ENCODE results near the gene ITGAL.
"Not testable (repeated sequence)": the region's sequence is repeated elsewhere in the genome, so short reads cannot be mapped to it uniquely, and the experiment has no call there.

Gene ITGAL

DNA sequence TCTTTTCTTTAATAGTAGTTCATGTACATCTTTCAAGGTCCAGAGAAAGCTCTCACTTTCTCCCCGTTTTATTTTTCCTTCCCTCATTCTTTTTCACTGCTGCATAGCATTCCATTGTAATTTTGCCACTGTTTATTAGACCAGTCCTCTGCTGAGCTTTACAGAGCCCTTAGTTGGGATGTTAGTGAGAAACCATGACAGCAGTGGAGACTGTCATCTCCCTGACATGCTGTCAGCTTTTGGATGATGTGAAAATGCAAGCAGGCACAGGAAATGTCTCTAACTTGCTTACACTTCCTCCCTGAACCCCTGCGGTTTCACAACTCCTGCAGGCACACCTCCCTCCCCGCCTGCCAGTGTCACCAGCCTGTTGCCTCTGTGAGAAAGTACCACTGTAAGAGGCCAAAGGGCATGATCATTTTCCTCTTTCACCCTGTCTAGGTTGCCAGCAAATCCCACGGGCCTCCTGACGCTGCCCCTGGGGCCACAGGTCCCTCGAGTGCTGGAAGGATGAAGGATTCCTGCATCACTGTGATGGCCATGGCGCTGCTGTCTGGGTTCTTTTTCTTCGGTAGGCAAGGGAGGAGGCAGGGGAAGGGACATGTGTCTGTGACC is at the start of gene ITGAL:
ITGAL (plus strand) TSS at position 415 of the 615 bp plus-strand sequence; CDS start at position 511, 96 bp downstream.
- DNase-seq (ENCODE audit: low spot score): peak; percentile 48

DNA sequence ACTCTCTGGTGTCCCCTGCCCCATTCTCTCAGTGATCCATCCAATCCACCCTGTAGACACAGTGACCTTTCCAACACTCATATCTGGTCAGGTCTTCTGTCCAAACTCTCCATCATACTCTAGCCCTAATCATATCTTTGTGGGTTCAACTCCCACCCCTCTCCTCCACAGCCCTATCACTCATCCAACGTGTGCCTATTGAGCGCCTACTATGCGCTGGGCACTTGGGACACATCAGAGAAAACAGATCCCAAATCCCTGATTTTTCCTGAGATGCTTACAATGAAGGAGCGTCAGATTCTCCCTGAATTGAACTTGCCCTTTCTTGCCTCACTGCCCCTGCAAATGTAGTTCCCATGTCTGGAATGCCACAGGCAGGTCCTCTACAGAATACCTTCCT is 44.5 kb upstream of the ITGAL start:
- no peak for DNase-seq (ENCODE audit: low spot score)

DNA sequence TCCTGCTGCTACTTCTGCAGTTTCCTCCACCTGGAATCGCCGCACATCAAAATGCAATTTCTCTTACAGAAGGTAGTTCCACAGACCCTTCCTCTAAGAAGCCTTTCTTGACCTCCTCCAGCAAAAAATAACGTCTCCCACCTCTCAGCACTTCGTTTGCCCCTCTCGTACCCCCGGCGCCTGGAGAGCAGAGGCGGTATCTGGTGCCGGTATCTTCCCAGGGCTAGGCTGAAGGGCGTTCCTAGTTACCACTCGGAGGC is 43.2 kb upstream of the ITGAL start:
- DNase-seq (ENCODE audit: low spot score): no peak

- peak; percentile 96 for DNase-seq (ENCODE audit: low spot score)
Measured at GRCh38 chr16:30429678-30430427, 42.7 kb upstream of the ITGAL start, which contains the start of gene DCTPP1. TSS of gene DCTPP1 (minus strand) at chr16:30430030. CDS start at chr16:30429980, 50 bp downstream.

DNA sequence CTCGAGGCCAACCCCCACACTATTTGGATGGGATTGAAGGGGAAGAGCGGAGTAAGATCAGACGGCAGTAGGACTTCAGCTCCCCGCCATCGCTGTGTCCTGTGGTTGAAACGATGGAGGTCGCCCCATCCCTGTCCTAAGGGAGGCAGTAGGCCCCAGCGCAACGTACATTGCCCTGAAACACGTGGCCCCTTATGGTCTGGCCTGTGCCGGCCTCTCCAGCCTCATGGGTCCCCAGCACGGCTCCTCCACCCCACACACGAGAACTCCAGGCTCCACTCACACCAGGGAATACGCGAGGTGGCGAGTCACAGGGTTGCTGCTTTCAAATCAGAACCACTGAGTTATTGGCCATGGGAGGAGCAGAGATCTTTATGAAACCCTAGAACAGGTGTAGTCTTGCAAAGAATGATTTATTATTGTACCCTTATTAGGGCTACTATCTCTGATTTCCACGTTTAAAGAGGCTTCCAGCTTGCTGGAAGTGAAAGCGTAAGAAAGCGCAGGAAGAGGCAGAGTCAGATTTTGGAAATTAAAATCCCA is 42.0 kb upstream of the ITGAL start:
- DNase-seq (ENCODE audit: low spot score): no peak

DNA sequence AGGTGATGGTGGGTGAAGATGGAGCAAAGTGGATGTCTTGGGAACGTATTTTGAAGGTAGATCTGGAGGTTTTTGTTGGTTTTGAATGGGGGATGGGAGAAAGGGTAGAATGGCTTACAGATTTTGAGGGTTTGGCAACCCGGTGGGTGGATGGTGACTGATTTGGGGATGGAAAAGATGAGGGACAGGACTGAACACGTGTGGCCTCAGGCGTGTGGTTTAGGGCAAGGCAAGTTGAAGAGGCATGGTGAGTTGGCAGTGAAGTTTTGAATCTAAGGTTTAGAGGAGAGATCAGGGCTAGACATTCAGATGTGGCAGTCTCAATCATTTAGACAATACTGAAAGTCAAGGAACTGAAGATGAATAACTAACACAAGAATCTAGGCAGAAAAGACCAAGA is 37.7 kb upstream of the ITGAL start:
- DNase-seq (ENCODE audit: low spot score): no peak

DNA sequence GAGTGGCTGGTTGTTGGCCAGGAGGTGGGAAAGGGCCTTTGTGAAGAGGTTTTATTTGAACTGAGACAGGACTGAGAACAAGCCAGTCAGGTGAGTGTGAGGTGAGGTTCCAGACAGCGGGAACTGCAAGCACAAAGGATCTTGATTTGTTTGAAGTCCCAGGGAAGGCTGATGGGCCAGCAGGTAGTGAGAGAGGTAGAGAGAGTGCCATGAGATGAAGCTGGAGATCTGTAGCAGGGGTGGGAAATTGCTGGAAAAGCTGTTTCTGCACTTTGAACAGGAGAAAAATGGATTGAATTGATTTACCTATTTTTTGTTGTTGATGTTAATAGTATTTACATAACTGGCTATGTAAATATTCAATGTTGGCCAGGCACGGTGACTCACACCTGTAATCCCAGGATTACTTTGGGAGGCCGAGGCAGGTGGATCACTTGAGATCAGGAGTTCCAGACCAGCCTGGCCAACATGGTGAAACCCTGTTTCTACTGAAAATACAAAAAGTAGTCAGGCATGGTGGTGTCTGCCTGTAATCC is 35.0 kb upstream of the ITGAL start:
- no peak for DNase-seq (ENCODE audit: low spot score)

GRCh38 chr16:30438835-30439234 is 33.7 kb upstream of the ITGAL start:
- DNase-seq (ENCODE audit: low spot score): no peak

GRCh38 chr16:30439720-30440348 is 32.7 kb upstream of the ITGAL start:
- DNase-seq (ENCODE audit: low spot score): no peak

DNA sequence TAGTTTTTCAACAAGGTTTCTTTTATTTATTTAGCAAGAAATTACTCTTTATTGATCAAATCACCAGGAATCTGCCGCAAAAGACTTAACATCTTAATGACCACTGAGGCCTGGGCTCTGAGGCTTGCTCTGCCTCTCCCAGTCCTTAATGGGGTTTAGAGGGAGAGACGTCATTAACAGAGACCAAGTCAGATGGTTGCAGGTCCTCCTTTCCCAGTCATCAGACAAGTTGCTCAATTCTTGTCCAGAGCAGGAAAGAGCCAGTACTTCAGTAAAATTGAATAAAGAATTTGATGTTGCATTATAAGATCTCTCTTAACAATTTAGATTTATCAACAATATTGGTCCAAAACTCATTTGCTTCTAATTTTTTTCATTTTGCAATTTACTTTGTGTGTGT is 28.9 kb upstream of the ITGAL start:
- DNase-seq (ENCODE audit: low spot score): no peak

GRCh38 chr16:30444231-30445148 is 28.1 kb upstream of the ITGAL start:
- no peak for DNase-seq (ENCODE audit: low spot score)

- no peak for DNase-seq (ENCODE audit: low spot score)
Measured at GRCh38 chr16:30445149-30445407, 27.5 kb upstream of the ITGAL start.

DNA sequence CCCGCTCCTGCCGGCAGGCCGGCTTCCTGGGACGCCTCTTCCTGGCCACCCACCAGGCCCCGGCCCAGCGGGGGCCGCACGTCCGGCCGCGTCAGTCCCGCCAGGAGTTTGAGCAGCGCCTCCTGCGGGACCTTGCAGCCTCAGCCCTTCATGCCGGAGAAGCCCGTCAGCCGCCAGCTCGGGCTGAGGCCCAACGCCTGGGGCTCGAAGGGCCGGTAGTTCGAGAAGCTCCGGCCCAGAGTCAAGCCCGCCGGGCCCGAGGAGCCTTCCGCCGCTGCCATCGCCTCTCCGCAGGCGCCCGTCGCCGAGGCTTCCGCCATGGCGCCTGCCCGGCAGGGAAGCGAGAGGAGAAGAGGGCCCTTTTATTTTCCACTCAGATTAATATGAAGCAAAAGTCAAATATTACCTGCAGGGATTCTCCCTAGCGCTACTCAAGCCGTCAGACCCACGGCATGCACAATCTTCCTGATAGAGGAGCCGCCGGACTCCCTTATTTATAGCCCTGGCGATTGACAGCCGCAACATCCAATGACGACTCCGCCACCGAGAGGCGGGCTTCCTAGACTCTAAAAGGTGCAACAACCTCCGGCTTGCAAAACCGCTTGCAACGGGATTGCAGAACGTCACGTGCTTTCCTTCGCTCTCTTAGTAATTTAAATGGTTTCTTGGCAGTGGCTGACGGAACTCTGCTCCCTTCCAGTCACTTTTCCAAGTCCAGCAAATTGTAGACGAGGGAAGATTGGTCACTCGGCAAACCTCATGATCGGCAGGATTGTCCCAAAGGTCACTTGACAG is 26.9 kb upstream of the ITGAL start, which contains the start of gene SEPHS2:
SEPHS2 (minus strand) TSS at position 467 of the 795 bp plus-strand sequence; CDS start at position 320, 147 bp downstream.
- DNase-seq (ENCODE audit: low spot score): peak; percentile 94

DNA sequence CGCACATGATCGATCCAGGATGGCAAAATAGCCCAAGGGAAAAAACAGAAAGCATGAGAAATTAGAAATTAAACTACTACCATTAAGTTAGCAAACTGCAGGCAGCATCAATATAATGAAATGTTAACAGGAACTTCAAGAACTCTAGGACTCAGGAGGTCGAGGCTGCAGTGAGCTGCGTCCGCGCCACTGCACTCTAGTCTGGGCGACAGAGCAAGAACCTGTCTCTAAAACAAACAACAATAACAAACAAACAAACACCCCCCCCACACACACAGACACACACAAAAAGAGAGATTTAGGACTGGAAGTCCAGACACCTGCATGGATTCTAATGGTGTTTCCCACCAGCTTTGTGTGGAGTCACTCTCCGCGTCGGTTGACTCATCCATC is 26.3 kb upstream of the ITGAL start:
- no peak for DNase-seq (ENCODE audit: low spot score)

DNA sequence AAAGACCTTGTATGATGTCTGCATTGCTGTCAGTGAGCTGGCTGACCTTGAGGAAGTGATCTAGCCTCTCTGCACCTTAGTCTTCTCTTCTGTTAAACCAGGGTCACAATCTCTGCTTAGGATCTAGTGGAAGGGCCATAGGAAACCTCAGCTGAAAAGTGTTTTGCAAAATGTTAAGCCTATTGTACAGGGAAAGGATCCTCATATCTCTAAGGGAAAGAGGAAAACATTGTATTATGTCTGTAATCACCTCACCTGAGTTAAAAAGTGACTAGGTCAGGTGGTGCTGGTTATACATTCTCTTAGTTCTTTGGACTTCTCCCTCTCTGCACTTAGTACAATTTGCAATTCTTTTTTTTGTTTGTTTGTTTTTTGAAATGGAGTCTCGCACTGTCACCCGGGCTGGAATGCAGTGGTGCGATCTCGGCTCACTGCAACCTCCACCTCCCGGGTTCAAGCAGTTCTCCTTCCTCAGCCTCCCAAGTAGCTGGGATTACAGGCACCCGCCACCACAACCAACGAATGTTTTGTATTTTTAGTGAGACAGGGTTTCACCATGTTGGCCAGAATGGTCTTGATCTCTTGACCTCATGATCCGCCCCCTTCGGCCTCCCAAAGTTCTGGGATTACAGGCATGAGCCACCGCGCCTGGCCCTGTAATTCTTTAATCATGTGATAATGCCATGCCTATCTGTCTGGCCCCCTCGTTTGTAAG is 24.9 kb upstream of the ITGAL start:
- DNase-seq (ENCODE audit: low spot score): no peak

DNA sequence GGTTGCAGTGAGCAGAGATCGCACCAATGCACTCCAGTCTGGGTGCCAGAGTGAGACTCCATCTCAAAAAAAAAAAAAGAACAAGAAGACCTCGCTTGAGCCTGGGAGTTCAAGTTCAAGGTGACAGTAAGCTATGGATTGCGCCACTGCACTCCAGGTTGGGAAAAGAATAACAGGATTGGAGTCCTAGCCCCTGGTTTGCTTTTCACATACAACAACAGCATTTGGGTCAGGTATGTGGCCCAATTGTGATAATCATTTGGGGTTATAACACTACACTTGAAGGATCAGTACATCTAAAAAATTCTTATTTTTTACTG is 23.5 kb upstream of the ITGAL start:
- no peak for DNase-seq (ENCODE audit: low spot score)

DNA sequence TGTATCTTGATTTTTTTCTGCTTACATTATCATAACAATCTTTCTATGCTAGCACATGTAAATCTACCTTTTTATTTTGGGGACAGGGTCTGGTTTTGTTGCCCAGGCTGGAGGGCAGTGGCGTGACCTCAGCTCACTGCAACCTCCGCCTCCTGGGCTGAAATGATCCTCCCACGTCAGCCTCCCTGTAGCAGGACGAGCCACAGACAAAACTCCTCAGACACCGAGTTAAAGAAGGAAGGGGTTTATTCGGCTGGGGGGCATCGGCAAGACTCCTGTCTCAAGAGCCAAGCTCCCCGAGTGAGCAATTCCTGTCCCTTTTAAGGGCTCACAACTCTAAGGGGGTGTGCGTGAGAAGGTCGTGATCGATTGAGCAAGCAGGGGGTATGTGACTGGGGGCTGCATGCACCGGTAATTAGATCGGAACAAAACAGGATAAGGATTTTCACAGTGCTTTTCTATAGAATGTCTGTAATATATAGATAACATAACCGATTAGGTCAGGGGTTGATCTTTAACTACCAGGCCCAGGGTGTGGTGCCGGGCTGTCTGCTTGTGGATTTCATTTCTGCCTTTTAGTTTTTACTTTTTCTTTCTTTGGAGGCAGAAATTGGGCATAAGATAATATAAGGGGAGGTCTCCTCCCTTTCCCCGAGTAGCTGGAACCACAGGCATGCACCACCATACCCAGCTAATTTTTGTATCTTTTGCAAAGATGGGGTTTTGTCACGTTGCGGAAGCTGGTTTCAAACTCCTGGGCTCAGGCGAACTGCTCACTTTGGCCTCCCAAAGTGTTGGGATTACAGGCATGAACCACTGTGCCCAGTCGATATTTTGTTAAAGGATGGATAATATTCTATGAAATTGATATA is 19.6 kb upstream of the ITGAL start:
- DNase-seq (ENCODE audit: low spot score): not testable (repeated sequence)

GRCh38 chr16:30456302-30456701 is 16.2 kb upstream of the ITGAL start:
- DNase-seq (ENCODE audit: low spot score): no peak

DNA sequence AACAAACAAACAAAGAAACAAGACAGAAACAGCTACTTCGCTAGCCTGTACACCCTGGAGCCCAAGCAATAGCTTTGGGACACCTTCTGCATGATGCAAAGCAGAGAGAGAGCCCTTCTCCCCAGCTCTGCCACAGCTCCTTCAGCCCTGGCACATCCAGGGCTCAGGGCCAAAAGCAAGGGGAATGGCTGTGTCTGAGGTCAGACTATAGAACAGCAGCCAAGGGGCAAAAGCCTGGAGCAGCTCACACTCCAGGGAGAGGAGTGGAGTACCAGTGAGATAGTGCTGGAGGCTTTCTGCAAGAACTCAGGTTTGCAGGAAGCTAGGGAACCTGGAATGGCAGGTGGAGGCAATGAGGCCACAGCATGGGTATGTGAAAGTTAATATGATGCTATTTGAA is 15.3 kb upstream of the ITGAL start:
- no peak for DNase-seq (ENCODE audit: low spot score)

Data from globus pallidus (tissue), 1 donor.